AG04449 (cell line): ENCODE data around the gene MAP2K7.

Experiments used
- CTCF ChIA-PET: fragments of 350-600 bp; formaldehyde crosslinking; extraction: SDS; loops from one replicate; lab custom pipeline; 2021; ENCODE audit warnings: antibody characterized with exemption; lab: Yijun Ruan, JAX
- POLR2A ChIA-PET: fragments of 400-600, 350-600 bp; formaldehyde crosslinking; extraction: SDS; loops from one replicate; lab custom pipeline; 2020; ENCODE audit warnings: antibody characterized with exemption, inconsistent platforms; lab: Yijun Ruan, JAX
- DNase-seq: peaks from one replicate; pipeline ENCODE4 v3.0.0-alpha.2; 2010; ENCODE audit warnings: low read depth, low spot score
- H3K4me3 ChIP-seq: 2 replicates; pipeline ENCODE4 v1.5.1; 2011; ENCODE audit warnings: low read depth, mild to moderate bottlenecking, control low read depth, low read length
- CTCF ChIP-seq: IDR thresholded peaks from one replicate; pipeline ENCODE4 v1.5.1; 2011; ENCODE audit warnings: mild to moderate bottlenecking, moderate library complexity, low read length, control low read depth, inconsistent platforms; ENCODE audit not compliant: insufficient read depth; ENCODE audit errors: missing control alignments

Gene MAP2K7

GRCh38 chr19:7912144-7912696 lies 8.5 kb downstream of the MAP2K7 start:
- no peak overlapping the region for H3K4me3 ChIP-seq
- ChIA-PET POLR2A (interaction anchor here (1.0 kb wide), 2 partner anchors 8 to 9 kb away, joined by 3 to 7 read pairs; partner anchors contain the start of genes MAP2K7 and SNAPC2), CTCF (interaction anchor here (1.4 kb wide), 1 partner anchor 9 kb away, joined by 3 read pairs; the partner anchor contains the start of gene MAP2K7)

DNA sequence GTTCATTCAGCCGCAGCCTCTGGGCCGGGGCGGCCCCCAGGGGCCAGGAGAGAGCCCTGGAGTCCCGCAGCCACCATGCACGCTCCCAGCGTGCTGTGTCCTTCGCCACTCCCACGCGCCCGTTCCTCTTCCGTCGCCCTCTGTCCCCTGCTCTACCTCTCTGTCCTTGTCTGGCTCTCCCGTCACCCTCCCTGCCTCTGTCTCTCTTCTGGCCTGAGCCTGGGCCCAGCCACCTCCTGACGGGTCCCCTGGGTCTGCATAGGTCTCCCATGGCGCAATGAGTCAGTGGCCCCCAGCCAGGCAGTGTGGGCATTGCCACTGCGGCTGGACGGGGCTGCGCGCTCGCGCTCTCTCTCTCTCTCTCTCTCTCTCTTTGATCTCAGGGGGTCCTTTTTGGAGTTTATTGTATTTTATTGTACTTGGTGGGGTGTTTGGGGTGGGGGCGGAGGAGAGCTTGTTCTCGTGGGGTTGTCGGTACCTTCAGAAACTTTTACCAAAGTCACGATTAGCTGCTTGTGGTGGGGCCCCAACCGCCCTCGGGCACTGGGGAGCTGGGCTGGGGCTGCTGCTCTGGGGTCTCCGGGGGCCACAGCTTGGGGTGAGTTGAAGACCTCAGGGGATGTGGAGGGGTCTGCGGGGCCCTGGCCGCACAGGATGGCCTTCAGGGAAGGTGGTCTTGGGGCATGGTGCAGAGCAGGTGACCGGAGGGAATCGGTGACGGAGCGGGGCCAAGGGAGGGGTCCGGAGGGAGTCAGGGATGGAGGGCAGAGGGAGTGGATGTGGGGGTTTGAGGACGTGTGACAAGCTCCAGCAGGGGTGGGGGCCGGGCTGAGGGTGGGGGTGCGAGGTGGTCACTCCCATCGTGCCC lies 9.3 kb downstream of the MAP2K7 start:
- CTCF ChIA-PET, result interaction anchor here (1.4 kb wide), 1 partner anchor 9 kb away, joined by 3 read pairs; the partner anchor contains the start of gene MAP2K7
- no peak for DNase-seq
- TF ChIP-seq CTCF, result no peak
- no peak overlapping the region for H3K4me3 ChIP-seq
- POLR2A ChIA-PET, result no interaction called here

More at GRCh38 chr19:7912144-7912696, 8.5 kb downstream of the MAP2K7 start:
- DNase-seq, result no peak
- TF ChIP-seq CTCF, result no peak

DNA sequence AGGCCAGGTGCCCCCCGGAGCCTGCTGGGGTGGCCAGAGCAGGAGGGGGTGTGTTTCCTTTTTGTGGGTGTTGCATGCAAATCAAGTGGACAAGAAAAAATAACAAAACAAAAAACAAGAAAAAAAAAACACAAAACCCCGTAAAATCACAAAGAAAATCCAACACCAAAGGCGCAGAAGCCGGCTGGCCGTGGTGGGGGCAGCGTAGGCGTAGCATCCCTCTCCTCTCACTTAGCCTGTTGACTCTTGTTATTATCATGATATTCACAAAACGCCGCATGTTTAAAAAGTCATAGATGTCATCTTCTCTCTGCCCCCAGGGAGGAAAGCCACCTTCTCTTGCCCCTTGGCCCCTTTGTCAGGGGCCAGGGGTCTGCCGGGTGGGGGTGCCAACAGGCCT lies 10.0 kb downstream of the MAP2K7 start:
- TF ChIP-seq CTCF, result no peak
- no peak for DNase-seq
- POLR2A ChIA-PET, result no interaction called here
- CTCF ChIA-PET, result no interaction called here
- H3K4me3 ChIP-seq, result no peak overlapping the region

- CTCF ChIA-PET, result no interaction called here
- no peak for TF ChIP-seq CTCF
- no peak overlapping the region for H3K4me3 ChIP-seq
- POLR2A ChIA-PET, result no interaction called here
- no peak for DNase-seq
These were observed 10.4 kb downstream of the MAP2K7 start for GRCh38 chr19:7914099-7914498.

DNA sequence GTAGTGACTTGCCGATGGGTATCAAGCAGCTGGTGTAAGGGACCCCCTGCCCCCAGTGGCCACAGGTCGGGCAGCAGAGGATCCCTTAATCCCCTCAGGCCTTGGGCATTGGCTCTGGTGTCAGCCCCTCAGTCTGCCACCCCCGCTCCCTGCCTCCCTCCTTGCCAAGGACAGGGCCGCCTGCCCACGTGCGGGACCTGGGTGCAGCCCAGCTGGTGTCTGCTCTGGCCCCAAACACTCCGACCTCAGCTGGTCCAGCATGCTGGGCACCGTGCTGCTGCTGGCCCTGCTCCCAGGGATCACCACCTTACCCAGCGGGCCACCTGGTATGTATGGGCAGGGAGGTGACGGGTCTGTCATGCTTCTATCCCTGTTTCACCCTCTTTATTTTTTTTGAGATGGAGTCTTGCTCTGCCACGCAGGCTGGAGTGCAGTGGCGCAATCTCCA lies 10.9 kb downstream of the MAP2K7 start, which contains the start of gene TGFBR3L:
Gene TGFBR3L, plus strand, starts transcription at position 233 of the 448 bp plus-strand sequence.
- CTCF ChIA-PET, result interaction anchor here (0.7 to 2.0 kb wide), 2 partner anchors 11 to 60 kb away, joined by 3 to 6 read pairs; partner anchors contain the start of gene MAP2K7
- no peak for DNase-seq
- no peak for TF ChIP-seq CTCF
- H3K4me3 ChIP-seq, result no peak within 1 kb of the TSS
- POLR2A ChIA-PET, result no interaction called here
